NCI-H128 (cell line): Measurements from ENCODE around the gene ACOX1.

Experiments used
- DNase-seq: peaks from one replicate; lab custom pipeline; 2025; ENCODE audit not compliant: unreplicated experiment; lab: John Stamatoyannopoulos, UW

Gene ACOX1

GRCh38 chr17:75937652-75938051 lies 41.3 kb downstream of the ACOX1 start:
- DNase-seq, result no peak

- no peak for DNase-seq
These were observed 45.2 kb downstream of the ACOX1 start for GRCh38 chr17:75933808-75934207.

- DNase-seq, result no peak
These were observed 46.1 kb downstream of the ACOX1 start for GRCh38 chr17:75932852-75933251.

GRCh38 chr17:75931062-75931461 lies 47.9 kb downstream of the ACOX1 start:
- no peak for DNase-seq

GRCh38 chr17:75927286-75927922 lies 51.6 kb downstream of the ACOX1 start:
- no peak for DNase-seq

- no peak for DNase-seq
These were observed 52.5 kb downstream of the ACOX1 start for GRCh38 chr17:75926456-75926855.

- no peak for DNase-seq
These were observed 53.1 kb downstream of the ACOX1 start for GRCh38 chr17:75925912-75926311.

- DNase-seq, result no peak
These were observed 53.9 kb downstream of the ACOX1 start for GRCh38 chr17:75925103-75925502.

- DNase-seq, result no peak
These were observed 55.7 kb downstream of the ACOX1 start for GRCh38 chr17:75922963-75923874.

- no peak for DNase-seq
These were observed 56.6 kb downstream of the ACOX1 start for GRCh38 chr17:75922173-75922961.

GRCh38 chr17:75921596-75921995 lies 57.4 kb downstream of the ACOX1 start:
- DNase-seq, result no peak

- DNase-seq, result no peak
These were observed 58.9 kb downstream of the ACOX1 start for GRCh38 chr17:75920045-75920560.

GRCh38 chr17:75919611-75920010 lies 59.4 kb downstream of the ACOX1 start:
- DNase-seq, result no peak

GRCh38 chr17:75917917-75918445 lies 61.0 kb downstream of the ACOX1 start:
- no peak for DNase-seq

GRCh38 chr17:75917141-75917916 lies 61.6 kb downstream of the ACOX1 start:
- no peak for DNase-seq

GRCh38 chr17:75915268-75915667 lies 63.7 kb downstream of the ACOX1 start:
- no peak for DNase-seq

GRCh38 chr17:75914643-75915267 lies 64.2 kb downstream of the ACOX1 start:
- no peak for DNase-seq

GRCh38 chr17:75913537-75914210 lies 65.3 kb downstream of the ACOX1 start:
- no peak for DNase-seq

- DNase-seq, result no peak
These were observed 68.3 kb downstream of the ACOX1 start for GRCh38 chr17:75910699-75911098.
